Bronchial epithelial cell (primary cell): ENCODE results near the gene PAK4. TPM values are rescaled to one million over a fixed set of nuclear protein-coding genes. Genes with fewer than 3 reads are reported as not detected.
A peak's percentile ranks its signal among the peaks of the same experiment; 100 is the strongest.

Experiments used
- DNase-seq: peaks from one replicate; pipeline ENCODE4 v3.0.0-alpha.2; 2010; ENCODE audit warnings: low read depth
- FAIRE-seq: peaks from 2 replicates; lab custom pipeline; 2011; peaks lifted over from hg19 to GRCh38; lab: Jason Lieb, UNC
- H3K27me3 ChIP-seq: 2 replicates; pipeline ENCODE4 v1.5.1; 2011; ENCODE audit warnings: low read length; ENCODE audit not compliant: control insufficient read depth, insufficient read depth
- H3K36me3 ChIP-seq: 2 replicates; pipeline ENCODE4 v1.5.1; 2011; ENCODE audit warnings: low read length; ENCODE audit not compliant: control insufficient read depth, insufficient read depth
- H3K4me3 ChIP-seq: 2 replicates; pipeline ENCODE4 v1.5.1; 2011; ENCODE audit warnings: mild to moderate bottlenecking, low read depth, low read length, control low read depth
- CTCF ChIP-seq: IDR thresholded peaks from 2 replicates; pipeline ENCODE4 v1.5.1; 2011; ENCODE audit warnings: mild to moderate bottlenecking, moderate library complexity, low read length, control low read depth, inconsistent platforms; ENCODE audit not compliant: insufficient read depth, severe bottlenecking
- total RNA-seq: library from RNA; depleted of rRNA; stranded (reverse); fragments of >200 nt; gene quantifications from 2 replicates; pipeline ENCODE4 v1.2.1, GENCODE V29; 2014

The PAK4 gene
- total RNA-seq, 1 donor from 2014 or later = 4.5 TPM

GRCh38 chr19:39158646-39159260 lies 33.2 kb downstream of the PAK4 start:
- FAIRE-seq = peak; percentile 73
- H3K4me3 ChIP-seq = no peak overlapping the region
- no peaks in the 10 kb centered on the region for H3K36me3 ChIP-seq
- DNase-seq = no peak
- TF ChIP-seq CTCF = no peak
- no peaks in the 10 kb centered on the region for H3K27me3 ChIP-seq

GRCh38 chr19:39160523-39160861 lies 34.9 kb downstream of the PAK4 start:
- no peaks in the 10 kb centered on the region for H3K36me3 ChIP-seq
- TF ChIP-seq CTCF = no peak
- H3K4me3 ChIP-seq = no peak overlapping the region
- FAIRE-seq (peak; percentile 92), DNase-seq (peak; percentile 29)
- H3K27me3 ChIP-seq = no peaks in the 10 kb centered on the region

- peak; percentile 30 for DNase-seq
- no peak overlapping the region for H3K4me3 ChIP-seq
Observed at GRCh38 chr19:39160889-39161672, 35.5 kb downstream of the PAK4 start.

GRCh38 chr19:39162441-39163043 lies 37.0 kb downstream of the PAK4 start:
- DNase-seq = no peak
- no peak for FAIRE-seq
- Histone ChIP-seq H3K4me3 (no peak overlapping the region), H3K27me3 (no peaks in the 10 kb centered on the region), H3K36me3 (no peaks in the 10 kb centered on the region)
- TF ChIP-seq CTCF = no peak

More at GRCh38 chr19:39160889-39161672, 35.5 kb downstream of the PAK4 start:
- peak; percentile 47 for FAIRE-seq
- H3K27me3 ChIP-seq = no peaks in the 10 kb centered on the region
- H3K36me3 ChIP-seq = no peaks in the 10 kb centered on the region
- TF ChIP-seq CTCF = no peak

GRCh38 chr19:39163621-39164020 lies 38.0 kb downstream of the PAK4 start:
- no peaks in the 10 kb centered on the region for H3K36me3 ChIP-seq
- TF ChIP-seq CTCF = no peak
- DNase-seq (no peak), FAIRE-seq (no peak)
- no peak overlapping the region for H3K4me3 ChIP-seq
- no peaks in the 10 kb centered on the region for H3K27me3 ChIP-seq
